G401.6 (cell line): ENCODE data around the gene TSC1.

Source experiments
- FAIRE-seq: peaks from 2 replicates; lab custom pipeline; 2012; peaks lifted over from hg19 to GRCh38; lab: Jason Lieb, UNC

The TSC1 gene

DNA sequence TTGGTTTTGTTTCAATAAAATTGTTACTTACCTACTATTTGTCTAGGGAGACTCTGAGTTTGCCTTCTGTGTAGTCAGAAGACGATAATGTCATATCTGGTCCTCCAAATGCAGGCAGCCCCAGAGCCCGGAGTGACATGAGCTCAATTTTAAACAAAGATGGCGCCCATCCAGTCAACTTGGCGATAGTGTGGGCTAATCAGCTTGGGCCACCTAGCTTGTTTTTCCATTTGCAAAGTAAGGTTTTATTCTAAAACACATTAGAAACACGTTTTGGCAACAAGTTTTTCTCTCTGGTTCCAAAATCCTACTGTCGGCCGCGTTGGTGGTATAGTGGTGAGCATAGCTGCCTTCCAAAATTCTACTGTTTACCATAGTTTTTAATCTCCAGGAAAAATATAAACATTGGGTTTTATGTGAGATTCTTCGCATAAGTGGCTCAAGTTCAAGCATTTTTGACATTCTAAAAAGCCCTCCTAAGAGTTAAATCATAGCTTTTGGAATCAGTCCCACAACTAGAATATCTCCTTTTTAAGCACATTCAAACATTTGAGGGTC, 13.2 kb downstream of the TSC1 start:
- FAIRE-seq = no peak

DNA sequence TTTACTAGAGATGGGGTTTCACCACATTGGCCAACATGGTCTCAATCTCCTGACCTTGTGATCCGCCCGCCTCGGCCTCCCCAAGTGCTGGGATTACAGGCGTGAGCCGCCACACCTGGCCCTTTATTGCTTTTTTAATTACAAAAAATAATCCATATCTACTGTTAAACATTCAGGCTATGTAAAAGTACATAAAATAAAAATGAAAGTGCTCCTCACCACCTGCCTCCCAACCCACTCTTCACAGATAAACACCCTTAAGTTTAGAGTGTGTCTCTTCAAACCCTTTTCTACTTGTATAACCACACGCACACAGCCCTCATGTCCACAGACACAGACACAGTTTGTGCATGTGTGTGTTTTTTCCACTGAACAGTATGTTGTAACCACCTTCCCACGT, 16.7 kb downstream of the TSC1 start:
- no peak for FAIRE-seq

DNA sequence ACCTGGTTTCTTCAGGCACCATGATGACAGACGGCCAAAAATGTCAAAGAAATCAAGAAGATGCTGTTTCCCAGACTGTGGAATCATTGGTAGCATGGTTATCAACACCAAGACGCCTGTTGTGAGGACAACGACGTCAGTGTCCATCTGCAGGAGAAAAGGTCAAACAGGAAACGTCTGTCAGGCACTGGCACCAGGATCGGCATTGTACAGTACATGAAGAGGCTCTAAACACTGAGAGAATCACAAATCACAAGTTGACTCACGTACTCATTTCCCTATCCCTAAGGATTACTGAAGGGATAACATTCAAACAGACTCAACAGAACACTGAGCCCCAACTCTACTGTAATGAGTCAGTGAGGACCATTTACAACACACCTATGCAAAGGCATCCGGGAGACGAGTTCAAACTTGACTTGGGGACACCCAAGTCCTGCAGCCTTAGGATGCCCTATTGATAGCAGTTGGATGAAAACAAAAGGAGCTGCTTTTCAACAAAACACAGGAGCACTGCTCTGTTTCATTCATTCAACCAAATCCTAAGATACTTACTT, 21.0 kb downstream of the TSC1 start:
- no peak for FAIRE-seq

DNA sequence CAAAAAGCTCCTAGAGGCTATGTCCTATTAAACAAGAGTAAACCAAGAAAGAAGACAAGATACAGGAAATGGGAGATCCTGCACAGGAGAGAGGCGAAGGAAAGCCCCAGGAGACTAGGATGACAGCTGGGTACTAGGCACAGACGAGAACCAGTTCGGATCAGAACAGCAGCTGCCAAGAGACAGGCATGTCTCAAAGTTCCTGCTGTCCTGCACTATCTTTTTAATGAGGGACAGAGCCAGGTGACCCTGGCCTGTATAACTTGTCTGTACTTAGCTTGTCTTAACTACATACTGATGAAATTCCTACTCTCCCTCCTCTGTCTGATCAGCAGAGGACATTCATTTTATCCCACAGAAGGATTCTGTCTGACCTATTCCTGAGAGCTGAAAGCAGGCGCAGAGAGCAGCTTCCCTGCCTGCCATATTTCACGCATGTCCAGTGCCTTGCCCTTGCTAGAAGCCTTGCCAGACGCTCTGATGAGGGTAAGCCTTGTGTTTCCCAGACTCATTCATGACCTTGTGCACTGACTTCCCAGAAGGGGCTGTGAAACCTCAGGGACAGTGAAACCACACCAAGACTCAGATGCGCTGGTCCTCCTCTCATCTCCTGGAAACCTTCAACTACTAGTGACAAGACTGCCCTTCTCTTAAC, 24.7 kb downstream of the TSC1 start:
- FAIRE-seq = no peak

DNA sequence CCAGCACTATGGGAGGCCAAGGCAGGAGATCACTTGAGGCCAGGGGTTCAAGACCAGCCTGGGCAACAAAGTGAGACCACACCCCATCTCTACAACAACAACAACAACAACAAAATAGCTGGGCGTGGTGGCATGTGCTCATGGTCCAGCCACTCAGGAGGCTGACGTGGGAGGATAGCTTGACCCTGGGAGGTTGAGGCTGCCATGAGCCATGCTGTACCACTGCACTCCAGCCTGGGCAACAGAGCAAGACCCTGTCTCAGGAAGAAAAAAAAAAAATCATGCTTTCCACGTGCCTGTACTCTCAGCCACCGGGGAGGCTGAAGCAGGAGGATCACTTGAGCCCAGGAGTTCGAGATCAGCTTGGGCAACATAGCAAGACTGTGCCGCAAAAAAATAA, 29.5 kb downstream of the TSC1 start:
- FAIRE-seq = no peak

DNA sequence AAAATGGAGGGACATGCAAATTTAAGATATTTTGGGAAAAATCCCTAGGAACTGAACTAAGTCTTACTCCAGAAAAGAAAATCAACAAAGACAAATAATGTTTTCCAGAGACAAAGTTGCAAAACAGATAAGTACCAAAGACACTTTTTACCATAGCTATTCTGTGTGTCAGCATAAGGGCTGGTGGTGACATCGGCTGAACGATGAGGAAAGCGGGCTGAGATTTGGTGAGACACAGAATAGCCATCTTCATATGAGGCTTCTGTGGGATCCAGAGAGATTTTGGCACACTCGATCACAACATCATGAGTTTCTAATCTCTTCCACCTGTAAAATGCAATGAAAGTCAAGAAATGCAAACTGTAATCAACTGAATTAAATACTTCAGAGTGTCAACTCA, 32.3 kb downstream of the TSC1 start:
- no peak for FAIRE-seq

DNA sequence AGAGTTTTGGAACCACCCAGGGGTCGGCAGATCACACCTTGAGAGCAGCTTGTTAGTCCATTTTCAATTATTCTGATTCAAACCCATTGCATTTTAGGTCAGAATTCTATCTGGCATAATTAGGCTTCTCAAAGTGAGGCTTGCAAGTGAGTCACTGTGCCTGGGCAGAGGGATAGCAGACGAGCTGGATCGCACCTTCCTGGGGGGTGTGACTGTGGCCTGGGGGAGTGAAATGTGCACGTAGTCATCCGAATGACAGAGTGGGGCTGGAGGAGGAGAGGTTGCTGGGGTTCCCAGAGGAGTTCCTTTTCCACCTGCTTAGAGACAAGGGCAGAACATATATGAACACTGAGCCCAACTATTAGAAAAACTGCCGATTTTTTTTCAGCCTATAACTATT, 34.0 kb downstream of the TSC1 start:
- FAIRE-seq = no peak

DNA sequence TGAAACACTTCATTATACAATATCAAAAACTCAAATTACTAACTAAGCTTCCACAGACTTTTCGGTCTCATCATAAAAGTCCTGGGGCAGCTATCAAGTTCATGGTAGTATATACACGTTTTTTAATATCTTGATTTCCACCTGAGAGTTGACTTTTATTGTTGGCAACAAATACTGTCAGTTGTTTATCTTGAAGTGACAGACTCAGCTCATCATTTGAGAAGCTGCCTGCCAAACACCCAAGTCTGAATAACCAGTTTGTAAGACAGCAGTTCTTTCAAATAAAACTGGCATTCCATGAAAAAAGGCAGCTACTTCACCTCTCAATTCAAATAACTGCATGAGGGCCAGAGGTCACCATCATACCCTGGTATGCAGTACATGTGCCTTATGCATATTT, 35.1 kb downstream of the TSC1 start:
- FAIRE-seq = no peak

DNA sequence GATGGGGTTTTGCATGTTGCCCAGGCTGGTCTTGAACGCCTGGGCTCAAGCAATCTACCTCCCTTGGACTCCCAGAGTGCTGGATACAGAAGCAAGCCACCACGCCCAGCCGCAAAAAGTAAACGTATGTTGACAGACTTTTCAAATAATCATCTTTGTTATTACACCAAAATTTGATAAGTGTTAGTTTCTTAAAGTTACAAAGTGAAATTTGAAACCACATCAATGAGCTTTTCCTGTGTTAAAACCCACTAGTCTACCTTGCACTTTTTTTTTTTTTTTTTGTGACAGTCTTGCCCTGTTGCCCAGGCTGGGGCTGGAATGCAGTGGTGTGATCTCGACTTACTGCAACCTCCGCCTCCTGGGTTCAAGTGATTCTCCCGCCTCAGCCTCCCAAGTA, 35.8 kb downstream of the TSC1 start:
- FAIRE-seq = no peak

DNA sequence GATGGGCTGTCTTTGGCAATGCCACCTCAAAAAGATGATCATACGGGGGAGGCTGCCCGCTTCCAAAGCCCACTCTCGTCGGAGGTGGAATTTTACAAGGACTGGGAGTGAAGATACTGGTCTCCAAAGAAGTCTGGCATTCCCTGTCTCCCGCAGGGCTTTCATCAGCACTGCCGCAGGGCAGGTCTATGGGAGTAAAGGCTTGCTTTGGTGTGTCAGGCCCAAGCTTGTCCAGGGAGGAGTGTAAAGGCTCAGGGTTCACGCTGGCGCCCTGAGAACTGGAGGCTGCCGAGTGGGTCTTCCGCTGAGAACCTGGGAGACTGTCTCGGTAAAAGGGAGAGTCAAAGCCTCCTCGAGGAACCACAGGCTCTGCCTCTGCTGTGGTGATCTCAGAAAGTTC, 38.7 kb downstream of the TSC1 start:
- no peak for FAIRE-seq

DNA sequence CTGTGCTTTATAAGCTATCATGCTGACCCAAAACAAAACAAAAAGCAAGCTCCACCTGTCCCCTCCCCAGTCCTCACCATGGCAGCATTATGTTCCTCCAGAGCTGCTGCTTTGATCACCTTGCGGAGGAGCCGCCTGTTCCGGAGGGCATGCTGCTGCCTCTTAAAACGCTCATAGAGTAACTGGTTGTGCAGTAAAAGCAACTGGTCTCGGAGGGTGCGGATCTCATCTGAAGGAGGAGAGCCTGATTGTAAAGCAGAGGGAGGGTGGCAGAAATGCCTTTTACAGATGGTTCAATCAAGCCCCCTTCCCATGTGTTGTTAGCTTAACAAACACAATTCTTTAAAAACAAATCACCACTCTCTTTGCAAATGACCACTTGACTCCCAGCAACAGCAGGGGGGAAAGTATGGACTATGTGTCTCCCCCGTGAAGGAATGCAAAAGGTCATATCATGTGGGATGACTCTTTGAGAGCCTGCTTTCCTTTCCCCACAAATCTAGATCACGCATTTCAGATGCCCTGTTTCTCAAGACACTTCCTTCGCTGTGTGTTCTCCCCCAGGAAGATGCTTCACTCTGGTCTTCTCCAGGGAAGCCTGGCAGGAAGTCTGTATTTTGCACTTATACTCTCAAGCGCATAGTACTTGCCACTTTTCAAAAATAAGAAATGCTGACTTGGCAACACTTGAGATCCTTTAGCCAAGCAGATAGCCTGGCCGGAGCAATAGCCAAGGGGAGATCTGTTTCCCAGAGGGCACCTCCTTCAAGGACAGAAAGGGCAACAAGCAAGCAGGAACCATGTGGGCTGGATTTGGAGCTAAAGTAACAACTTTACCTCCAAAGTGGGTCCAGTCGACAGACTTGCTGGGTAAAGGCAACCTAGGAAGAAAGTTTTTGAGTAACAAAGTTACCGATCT, 40.6 kb downstream of the TSC1 start:
- no peak for FAIRE-seq

DNA sequence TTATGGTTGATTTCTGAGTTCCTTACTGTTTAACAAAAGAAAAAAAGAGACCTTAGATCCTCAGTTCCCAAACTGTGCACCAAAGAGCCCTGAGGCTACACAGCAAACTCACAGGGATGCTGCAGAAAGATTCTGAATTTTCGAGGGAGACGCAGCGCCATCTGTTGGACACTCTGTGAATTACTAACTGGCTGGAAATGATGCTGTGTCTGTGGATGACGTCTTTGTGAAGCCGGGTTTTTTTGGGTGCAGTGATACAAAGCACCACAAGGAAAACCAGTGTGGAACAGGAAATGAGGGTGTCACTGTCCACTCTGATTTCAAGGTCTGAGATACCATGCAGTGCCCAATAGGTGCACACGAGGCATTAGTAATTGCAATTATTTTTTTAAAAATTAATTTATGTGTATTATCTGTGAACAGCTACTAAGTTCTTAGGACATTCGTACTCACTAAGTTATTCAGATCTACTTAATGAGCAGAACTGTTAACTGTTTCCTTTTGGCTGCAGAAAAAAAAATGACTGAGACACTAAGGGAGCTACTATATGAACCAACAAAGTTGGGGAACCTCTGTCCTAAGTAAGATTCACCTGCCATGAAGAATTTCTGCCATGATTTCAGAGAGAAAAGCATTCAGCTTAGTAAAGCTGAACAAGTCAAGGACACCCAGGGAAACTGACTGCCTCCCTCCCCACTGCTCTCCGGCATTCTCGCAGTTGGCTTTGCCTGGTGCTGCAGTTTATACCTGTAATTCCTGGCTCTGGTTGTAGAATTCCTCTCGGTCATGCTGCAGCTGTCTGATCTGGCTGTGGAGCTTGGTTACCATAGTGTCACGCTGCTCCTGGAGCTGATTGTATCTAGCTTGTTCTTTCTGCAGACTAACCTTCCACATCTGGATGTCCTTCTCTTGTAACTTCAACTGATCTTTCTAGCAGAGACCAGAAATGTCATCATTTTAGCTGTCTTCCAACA, 42.3 kb downstream of the TSC1 start:
- peak; percentile 92 for FAIRE-seq

DNA sequence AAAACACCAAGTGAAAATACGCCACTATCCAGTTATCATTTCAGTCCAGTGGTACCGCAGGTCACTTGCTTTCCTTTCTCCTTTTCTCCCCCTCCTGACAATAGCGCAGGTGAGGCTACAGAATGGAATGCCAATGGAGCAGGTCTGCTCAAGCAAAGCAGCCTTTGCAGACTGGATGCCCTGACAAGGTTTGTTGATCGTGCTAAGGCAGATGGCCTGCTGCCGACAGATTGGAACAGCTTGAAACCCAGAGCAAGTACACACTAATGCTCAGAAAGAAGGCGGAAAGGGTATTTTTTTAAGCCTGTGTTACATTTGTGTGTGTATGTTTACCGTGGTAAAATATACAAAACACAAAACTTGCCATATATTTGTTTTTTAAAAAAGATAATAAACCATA, 46.4 kb downstream of the TSC1 start:
- no peak for FAIRE-seq

DNA sequence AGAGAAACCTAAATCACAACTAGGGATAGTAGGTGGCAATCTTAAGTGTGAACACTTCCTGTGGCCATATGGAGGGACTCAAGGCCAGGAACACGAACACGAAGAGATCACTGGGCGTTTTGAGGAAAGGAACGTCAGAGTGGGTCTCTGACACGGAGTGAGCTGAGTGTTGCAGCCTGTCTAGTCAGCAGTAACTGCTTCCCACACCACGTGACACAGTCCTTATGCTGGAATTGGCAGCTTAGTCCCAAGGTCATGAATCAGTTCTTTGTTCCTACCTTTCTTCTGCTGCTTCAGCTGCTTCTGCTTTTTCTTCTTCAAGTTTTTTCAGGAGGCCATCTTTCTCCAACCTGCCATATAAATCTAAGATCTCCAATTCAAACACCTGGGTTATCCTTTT, 47.5 kb downstream of the TSC1 start:
- FAIRE-seq = no peak

DNA sequence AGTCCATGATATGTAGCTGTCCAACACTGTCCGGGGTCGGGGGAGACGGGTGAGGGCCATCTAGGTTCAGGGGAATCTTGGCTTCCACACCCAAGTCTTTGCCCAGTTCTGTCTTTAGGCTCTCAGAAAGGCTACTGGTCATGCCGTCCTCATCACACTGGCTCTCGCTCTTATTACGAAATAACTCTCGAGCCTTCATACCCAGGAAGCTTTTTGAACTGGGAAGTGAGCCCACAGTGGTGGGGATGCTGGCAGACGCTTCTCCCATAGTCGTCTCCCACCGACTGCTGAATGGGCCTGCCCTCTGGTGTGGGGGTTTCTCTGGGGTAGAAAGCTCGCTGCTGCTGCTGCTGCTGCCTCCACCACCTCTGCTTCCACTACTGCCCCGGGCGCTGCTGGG, 48.2 kb downstream of the TSC1 start:
- FAIRE-seq = no peak

DNA sequence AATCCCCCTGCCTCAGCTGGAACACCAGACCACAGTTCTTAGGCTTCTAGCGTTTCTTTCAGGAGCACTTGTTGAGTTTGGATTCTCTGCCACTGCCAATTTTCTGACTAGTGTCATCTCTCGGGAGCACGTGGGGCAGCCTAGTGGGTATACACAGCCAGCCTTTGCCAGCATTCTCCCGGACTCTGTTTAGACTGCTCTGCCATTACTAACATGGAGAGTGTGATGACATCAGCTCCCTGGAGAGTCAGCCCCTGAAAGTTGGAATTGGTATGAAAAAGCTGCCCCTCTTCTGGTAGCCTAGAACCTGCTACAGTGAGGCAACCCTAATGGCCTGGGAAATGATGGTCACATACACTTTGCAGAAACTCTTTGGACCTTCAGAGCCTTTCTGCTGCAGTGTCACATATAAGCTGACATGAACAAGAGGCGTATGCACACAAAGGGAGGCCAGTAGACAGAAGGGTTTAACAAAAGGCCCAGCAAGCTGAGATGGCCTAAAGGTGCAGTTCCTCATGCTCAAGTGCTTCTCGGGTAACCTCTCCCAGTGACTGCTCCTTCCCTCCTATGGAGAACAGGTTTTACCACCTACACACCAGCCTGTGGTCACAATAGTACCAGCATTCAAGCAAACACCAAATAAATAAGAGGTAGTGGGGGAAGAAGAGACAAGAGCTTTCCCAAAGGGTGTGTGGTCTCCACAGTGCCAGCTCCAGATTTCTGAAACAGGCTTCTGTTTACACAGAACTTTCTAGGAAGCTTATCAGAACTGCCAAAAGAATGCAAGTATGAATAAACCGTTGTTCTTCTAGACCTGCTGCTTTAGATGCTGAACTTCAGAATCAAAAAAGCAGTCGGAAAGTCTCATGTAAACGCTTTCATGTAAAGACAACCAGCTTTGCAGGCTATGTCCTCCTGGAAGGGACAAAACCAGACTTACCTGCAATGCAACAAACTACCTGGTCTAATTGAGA, 49.3 kb downstream of the TSC1 start:
- FAIRE-seq = no peak

DNA sequence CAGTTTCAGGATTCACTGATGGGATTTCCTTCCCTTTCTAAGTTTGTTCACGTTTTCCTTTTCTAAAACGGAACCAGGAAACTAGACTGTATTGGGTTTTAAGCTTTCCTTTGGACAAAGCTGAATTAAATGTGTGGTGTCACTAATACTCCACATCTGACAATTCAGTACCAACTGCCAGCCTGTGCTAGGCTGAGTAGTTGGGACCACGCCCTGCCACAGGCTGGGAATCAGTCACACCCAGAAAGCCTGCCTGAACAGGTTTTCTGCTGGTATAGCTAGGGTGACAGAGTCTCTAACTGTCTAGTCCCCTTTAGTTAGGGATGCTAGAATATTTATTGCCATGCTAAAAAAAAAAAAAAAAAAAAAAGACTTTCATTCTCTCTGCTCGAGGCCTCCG, 50.1 kb downstream of the TSC1 start:
- no peak for FAIRE-seq

DNA sequence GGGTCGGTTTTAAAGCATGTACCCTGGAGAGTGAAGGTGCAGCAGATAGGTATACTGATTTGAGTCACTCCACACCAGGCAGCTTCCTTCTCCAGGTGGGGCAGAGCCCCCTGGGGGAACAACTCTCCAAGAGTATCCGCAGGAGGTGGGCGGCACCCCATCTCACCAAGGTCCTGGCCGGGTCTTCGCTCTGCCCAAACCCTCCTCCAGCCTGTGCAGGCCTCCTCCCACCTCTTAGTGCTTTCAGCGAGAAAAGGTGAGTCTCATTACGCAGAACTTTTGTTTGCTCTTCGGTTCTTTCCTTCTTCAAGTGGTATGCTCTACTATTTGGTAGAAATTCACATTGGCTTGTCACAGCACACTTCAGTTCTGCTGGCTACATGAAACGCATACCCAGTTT, 52.0 kb downstream of the TSC1 start:
- no peak for FAIRE-seq

DNA sequence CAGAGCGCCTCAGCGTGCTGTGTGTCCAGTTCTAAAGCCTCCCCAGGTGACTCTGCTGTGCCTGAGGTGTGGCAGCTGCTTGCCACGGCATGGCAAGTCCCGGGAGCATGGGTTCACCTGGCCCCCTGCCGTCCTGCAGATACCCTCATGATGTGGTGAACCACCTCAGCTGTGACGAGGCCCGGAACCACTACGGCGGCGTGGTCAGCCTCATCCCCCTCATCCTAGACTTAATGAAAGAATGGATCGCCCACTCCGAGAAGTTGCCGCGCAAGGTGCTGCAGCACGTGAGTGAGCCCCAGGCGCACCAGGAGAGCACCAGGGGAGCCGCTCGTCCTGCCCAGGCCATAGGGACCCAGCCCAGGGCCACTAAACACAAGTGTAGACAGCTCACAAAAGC, 56.3 kb downstream of the TSC1 start:
- FAIRE-seq = no peak

DNA sequence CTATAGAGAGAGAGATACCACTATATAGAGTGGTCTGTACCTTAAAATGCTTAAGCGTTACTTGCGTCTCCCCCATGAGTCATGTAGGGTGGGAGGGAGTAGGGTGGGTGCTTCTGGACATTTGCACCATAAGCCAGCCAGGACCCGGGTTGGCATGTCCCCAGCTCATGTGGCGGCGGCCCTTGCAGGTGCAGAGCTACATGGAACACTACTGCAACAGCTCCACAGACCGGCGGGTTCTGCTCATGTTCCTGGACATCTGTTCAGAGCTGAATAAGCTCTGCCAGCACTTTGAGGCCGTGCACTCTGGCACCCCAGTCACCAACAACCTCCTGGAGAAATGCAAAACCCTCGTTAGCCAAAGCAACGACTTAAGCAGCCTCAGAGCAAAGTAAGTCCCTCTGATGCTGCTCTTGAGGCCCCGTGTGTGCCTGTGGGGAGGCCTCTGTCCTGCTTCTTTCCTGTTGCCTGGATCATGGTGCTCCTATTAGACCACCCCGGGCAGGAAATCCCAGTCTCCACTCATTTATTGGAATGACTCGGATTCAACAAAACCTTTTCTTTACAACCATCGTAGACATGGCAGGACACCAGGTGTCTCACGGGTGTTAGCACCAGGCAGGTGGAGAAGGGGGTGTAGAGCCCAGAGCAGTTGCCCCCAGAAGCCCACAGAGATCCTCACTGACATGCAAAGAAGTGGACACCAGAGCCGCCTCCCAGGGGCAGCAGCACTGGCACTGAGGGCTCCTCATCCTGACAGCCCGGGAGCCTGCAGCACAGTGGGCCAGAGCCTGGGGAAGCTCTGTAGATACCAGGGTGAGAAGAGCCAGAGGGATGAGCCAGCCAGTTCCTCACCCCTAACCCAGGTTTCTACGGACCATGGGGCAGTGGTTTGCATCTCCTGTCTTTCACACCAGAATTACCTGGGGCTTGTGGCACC, 57.0 kb downstream of the TSC1 start:
- FAIRE-seq = no peak
